ENCODE data around the gene HOXC11.

DNA sequence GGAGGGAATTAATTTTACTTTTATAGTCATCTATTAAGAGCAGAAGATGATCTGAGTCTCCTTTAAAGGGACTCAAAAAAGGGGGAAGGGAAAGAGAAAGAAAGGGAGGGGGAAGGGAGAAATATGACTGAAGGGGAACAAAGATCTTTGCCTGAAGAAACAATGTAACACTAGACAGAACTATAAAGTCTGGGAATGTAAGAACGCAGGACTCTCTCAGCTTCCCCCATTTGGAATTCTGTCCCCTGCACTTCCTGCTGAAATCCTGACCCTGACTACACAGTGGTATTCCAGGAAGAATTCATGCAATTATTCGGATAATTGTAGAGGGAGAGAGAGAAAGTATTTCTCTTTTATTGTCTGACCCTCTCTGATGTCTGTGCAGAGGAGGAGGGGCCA, 8.6 kb upstream of the HOXC11 start:
- TF ChIP-seq SNAI2 (CRISPR knock-in tag; IDR thresholded peaks at IDR 0.05) = no peak
- no peak for TF ChIP-seq CSDC2 (CRISPR knock-in tag; IDR thresholded peaks at IDR 0.05)
- TF ChIP-seq, protein P1, sequence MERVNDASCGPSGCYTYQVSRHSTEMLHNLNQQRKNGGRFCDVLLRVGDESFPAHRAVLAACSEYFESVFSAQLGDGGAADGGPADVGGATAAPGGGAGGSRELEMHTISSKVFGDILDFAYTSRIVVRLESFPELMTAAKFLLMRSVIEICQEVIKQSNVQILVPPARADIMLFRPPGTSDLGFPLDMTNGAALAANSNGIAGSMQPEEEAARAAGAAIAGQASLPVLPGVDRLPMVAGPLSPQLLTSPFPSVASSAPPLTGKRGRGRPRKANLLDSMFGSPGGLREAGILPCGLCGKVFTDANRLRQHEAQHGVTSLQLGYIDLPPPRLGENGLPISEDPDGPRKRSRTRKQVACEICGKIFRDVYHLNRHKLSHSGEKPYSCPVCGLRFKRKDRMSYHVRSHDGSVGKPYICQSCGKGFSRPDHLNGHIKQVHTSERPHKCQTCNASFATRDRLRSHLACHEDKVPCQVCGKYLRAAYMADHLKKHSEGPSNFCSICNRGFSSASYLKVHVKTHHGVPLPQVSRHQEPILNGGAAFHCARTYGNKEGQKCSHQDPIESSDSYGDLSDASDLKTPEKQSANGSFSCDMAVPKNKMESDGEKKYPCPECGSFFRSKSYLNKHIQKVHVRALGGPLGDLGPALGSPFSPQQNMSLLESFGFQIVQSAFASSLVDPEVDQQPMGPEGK (CRISPR knock-in tag; IDR thresholded peaks at IDR 0.05; ENCODE audit: borderline replicate concordance) = no peak
- no peak for TF ChIP-seq ZFP30 (CRISPR knock-in tag; IDR thresholded peaks at IDR 0.05)
- TF ChIP-seq ZNF8 (CRISPR knock-in tag; IDR thresholded peaks at IDR 0.05) = no peak
